SK-N-SH (cell line): ENCODE results near the gene ZFP92. TPM values are rescaled to one million over a fixed set of nuclear protein-coding genes. Genes with fewer than 3 reads are reported as not detected.

Source experiments
- CTCF ChIA-PET: fragments of 300-600, 350-600 bp; formaldehyde crosslinking; extraction: SDS; loops from one replicate; lab custom pipeline; 2021; lab: Yijun Ruan, JAX
- POLR2A ChIA-PET: fragments of 350-600 bp; sonication (Branson Sonifier 250); formaldehyde crosslinking; extraction: SDS; loops from one replicate; lab custom pipeline; 2020; ENCODE audit warnings: antibody characterized with exemption, inconsistent platforms; lab: Yijun Ruan, JAX
- DNase-seq: peaks from one replicate; pipeline ENCODE4 v3.0.0; 2012
- H2AFZ ChIP-seq: fragments of 200-600 bp; sonication (generic); 2 replicates; pipeline ENCODE4 v1.8.1; 2016; ENCODE audit warnings: antibody characterized with exemption, mild to moderate bottlenecking, low read depth
- H3F3A ChIP-seq: fragments of 200-600 bp; sonication (generic); replicated peaks from 2 replicates; pipeline ENCODE3; 2016; ENCODE audit warnings: antibody characterized with exemption, mild to moderate bottlenecking; ENCODE audit not compliant: insufficient read depth
- H3K27ac ChIP-seq, 2 experiments: fragments of 200-500 bp in 1 of 2; fragments of 200-600 bp in 1 of 2; sonication (Bioruptor generic) in 1 of 2; sonication (generic), shearing (Covaris generic) in 1 of 2; 2 replicates each; pipeline versions ENCODE4 v1.5.1 to v1.6.1; 2014 to 2016; ENCODE audit warnings: low read depth in 2 of 2, inconsistent platforms in 1 of 2, low read length in 1 of 2, mild to moderate bottlenecking in 1 of 2, mixed read lengths in 1 of 2
- H3K27me3 ChIP-seq: fragments of 200-600 bp; sonication (generic), shearing (Covaris generic); 2 replicates; pipeline ENCODE4 v1.6.1; 2016; ENCODE audit warnings: mixed run types; ENCODE audit not compliant: insufficient read depth
- H3K36me3 ChIP-seq, 2 experiments: fragments of 200-500 bp in 1 of 2; fragments of 200-600 bp in 1 of 2; sonication (Bioruptor generic) in 1 of 2; sonication (generic) in 1 of 2; replicated peaks in 1 of 2; 2 replicates each; pipeline versions ENCODE3 to v1.5.1; 2014 to 2016; ENCODE audit warnings: low read length in 1 of 2, mild to moderate bottlenecking in 1 of 2; ENCODE audit not compliant: insufficient read depth in 2 of 2, control insufficient read depth in 1 of 2
- H3K4me1 ChIP-seq, 2 experiments: fragments of 200-500 bp in 1 of 2; fragments of 200-600 bp in 1 of 2; sonication (Bioruptor generic) in 1 of 2; sonication (generic), shearing (Covaris generic) in 1 of 2; 2 replicates each; pipeline versions ENCODE4 v1.5.1 to v1.6.1; 2014 to 2016; ENCODE audit warnings: low read depth in 1 of 2, low read length in 1 of 2, mixed run types in 1 of 2; ENCODE audit not compliant: insufficient read depth in 2 of 2, control insufficient read depth in 1 of 2
- H3K4me2 ChIP-seq: fragments of 200-600 bp; sonication (generic), shearing (Covaris generic); 2 replicates; pipeline ENCODE4 v1.6.1; 2017; ENCODE audit warnings: mixed run types
- H3K4me3 ChIP-seq, 2 experiments: fragments of 200-500 bp in 1 of 2; fragments of 200-600 bp in 1 of 2; sonication (Bioruptor generic) in 1 of 2; sonication (generic), shearing (Covaris generic) in 1 of 2; 2 replicates each; pipeline versions ENCODE4 v1.5.1 to v1.8.1; 2014 to 2016; ENCODE audit warnings: low read depth in 2 of 2, inconsistent platforms in 1 of 2, low read length in 1 of 2, mild to moderate bottlenecking in 1 of 2, mixed read lengths in 1 of 2, moderate library complexity in 1 of 2
- H3K79me2 ChIP-seq: fragments of 200-600 bp; sonication (generic); 2 replicates; pipeline ENCODE4 v1.8.1; 2017; ENCODE audit warnings: mild to moderate bottlenecking; ENCODE audit not compliant: insufficient read depth
- H3K9ac ChIP-seq: fragments of 200-600 bp; sonication (generic); 2 replicates; pipeline ENCODE4 v1.6.1; 2017; ENCODE audit warnings: mixed run types
- H3K9me2 ChIP-seq: fragments of 200-600 bp; sonication (generic); 2 replicates; pipeline ENCODE4 v1.6.1; 2017; ENCODE audit warnings: mixed run types
- H3K9me3 ChIP-seq: fragments of 200-600 bp; sonication (generic); 2 replicates; pipeline ENCODE4 v1.6.1; 2017; ENCODE audit warnings: mixed run types, mild to moderate bottlenecking, moderate library complexity
- H4K20me1 ChIP-seq: fragments of 200-600 bp; sonication (generic); 2 replicates; pipeline ENCODE4 v1.6.1; 2017; ENCODE audit warnings: mild to moderate bottlenecking, mixed run types; ENCODE audit not compliant: insufficient read depth
- CHD2 ChIP-seq: fragments of 150-350 bp; IDR thresholded peaks from 2 replicates; pipeline ENCODE4 v1.6.1; 2018; ENCODE audit warnings: low read length; ENCODE audit not compliant: partially characterized antibody
- CTCF ChIP-seq: fragments of 200-600 bp; sonication (generic); IDR thresholded peaks from 2 replicates; pipeline ENCODE4 v1.6.1; 2017; ENCODE audit warnings: antibody characterized with exemption, mild to moderate bottlenecking, moderate library complexity
- ELF1 ChIP-seq: IDR thresholded peaks from 2 replicates; pipeline ENCODE4 v1.4.0; 2012
- EP300 ChIP-seq, 2 experiments: IDR thresholded peaks; 2 replicates each; pipeline versions ENCODE4 v1.4.0 to v1.6.1; 2012; ENCODE audit warnings: borderline replicate concordance in 1 of 2, low read depth in 1 of 2, low read length in 1 of 2
- FOSL2 ChIP-seq: IDR thresholded peaks from 2 replicates; pipeline ENCODE4 v1.4.0; 2012; ENCODE audit warnings: low read depth, mild to moderate bottlenecking, moderate library complexity, borderline replicate concordance
- FOXJ3 ChIP-seq: sonication (generic); formaldehyde crosslinking; IDR thresholded peaks from 2 replicates; pipeline ENCODE4 v1.5.1; 2020; ENCODE audit warnings: mild to moderate bottlenecking, missing genetic modification reagents
- GATA2 ChIP-seq: sonication (generic); formaldehyde crosslinking; IDR thresholded peaks from 2 replicates; pipeline ENCODE4 v1.5.0; 2020; ENCODE audit warnings: mild to moderate bottlenecking, missing genetic modification reagents
- MAX ChIP-seq: IDR thresholded peaks from 2 replicates; pipeline ENCODE4 v1.4.0; 2012; ENCODE audit warnings: low read depth
- MXI1 ChIP-seq: IDR thresholded peaks from 2 replicates; pipeline ENCODE4 v1.6.1; 2012; ENCODE audit warnings: mild to moderate bottlenecking, low read depth, low read length, improper control_type of control experiment
- PBX3 ChIP-seq: IDR thresholded peaks from 2 replicates; pipeline ENCODE4; 2012
- POLR2AphosphoS5 ChIP-seq: IDR thresholded peaks from 2 replicates; pipeline ENCODE4 v1.6.1; 2012; ENCODE audit warnings: low read depth, low read length
- RAD21 ChIP-seq: IDR thresholded peaks from 2 replicates; pipeline ENCODE4 v1.6.1; 2012; ENCODE audit warnings: mild to moderate bottlenecking, low read length
- RXRA ChIP-seq: IDR thresholded peaks from 2 replicates; pipeline ENCODE4 v1.4.0; 2012; ENCODE audit warnings: low read depth, mild to moderate bottlenecking, borderline replicate concordance
- SIN3A ChIP-seq: IDR thresholded peaks from 2 replicates; pipeline ENCODE4 v1.6.1; 2012; ENCODE audit warnings: low read depth, mild to moderate bottlenecking, low read length, moderate library complexity, borderline replicate concordance
- TAF1 ChIP-seq: IDR thresholded peaks from 2 replicates; pipeline ENCODE4 v1.6.1; 2012; ENCODE audit warnings: low read depth, mild to moderate bottlenecking, low read length, moderate library complexity, borderline replicate concordance
- TCF12 ChIP-seq: IDR thresholded peaks from 2 replicates; pipeline ENCODE4 v1.4.0; 2012
- TEAD4 ChIP-seq: IDR thresholded peaks from 2 replicates; pipeline ENCODE4 v1.4.0; 2012; ENCODE audit warnings: mild to moderate bottlenecking, borderline replicate concordance; ENCODE audit not compliant: insufficient read depth
- USF1 ChIP-seq: IDR thresholded peaks from 2 replicates; pipeline ENCODE4 v1.4.0; 2012; ENCODE audit warnings: low read depth, borderline replicate concordance
- WGBS: methylation state at CpG from one replicate; pipeline ENCODE4 v1.1.6; 2017; ENCODE audit warnings: low lambda C conversion rate; 5-methylcytosine and 5-hydroxymethylcytosine counted together
- polyA plus RNA-seq, 3 experiments: library from polyadenylated mRNA; depleted of rRNA; stranded (reverse); fragments of >200 nt; gene quantifications; 2 replicates each; pipeline ENCODE4 v1.2.3, GENCODE V29; 2012

Gene ZFP92
- polyA plus RNA-seq, 1 of the 3 experiments (the other 2 are of a cell fraction) = 0.28 TPM

- POLR2A ChIA-PET = no interaction called here
- Histone ChIP-seq H3K9me3 (no peaks in the 10 kb centered on the region), H3K4me3 (no peak overlapping the region), H3K36me3 (no peaks in the 10 kb centered on the region), H3K4me1 (no peaks in the 10 kb centered on the region), H3K27ac (no peak overlapping the region), H3K9ac (no peak overlapping the region), H3K9me2 (no peaks in the 10 kb centered on the region), H3K4me2 (no peak overlapping the region), H2AFZ (no peak overlapping the region), H3K27me3 (peaks cover 34% of the 10 kb centered on the region), H4K20me1 (no peaks in the 10 kb centered on the region), H3K79me2 (no peaks in the 10 kb centered on the region), H3F3A (no peaks in the 10 kb centered on the region)
- WGBS = 57% methylated on average over 12 of the region's 35 CpGs
- no peak for TF ChIP-seq MAX
- no peak for TF ChIP-seq EP300 (IDR thresholded peaks at IDR 0.05; ENCODE audit: borderline replicate concordance in 1 of 2, low read depth in 1 of 2, low read length in 1 of 2)
- no peak for TF ChIP-seq TAF1
- no peak for TF ChIP-seq RAD21
- no peak for TF ChIP-seq FOSL2
- TF ChIP-seq ELF1 = no peak
- no peak for TF ChIP-seq RXRA
- TF ChIP-seq TCF12 = no peak
- no peak for TF ChIP-seq GATA2 (CRISPR knock-in tag)
- TF ChIP-seq FOXJ3 = no peak
- TF ChIP-seq MXI1 = no peak
- no peak for TF ChIP-seq SIN3A
- no peak for TF ChIP-seq CTCF
- TF ChIP-seq CHD2 = no peak
- TF ChIP-seq PBX3 = no peak
- no peak for TF ChIP-seq POLR2AphosphoS5
- TF ChIP-seq USF1 = no peak
- TF ChIP-seq TEAD4 = no peak
- no peak for DNase-seq
- CTCF ChIA-PET = interaction anchor here (0.6 to 2.4 kb wide), 6 partner anchors 16 to 63 kb away, joined by 3 to 13 read pairs (median 3); partner anchors contain the start of gene HAUS7
These were observed 34.0 kb downstream of the ZFP92 start for GRCh38 chrX:153445106-153445855.
